H7 (cell line): ENCODE measurements around the gene PDX1. TPM values are rescaled to one million over a fixed set of nuclear protein-coding genes. Genes with fewer than 3 reads are reported as not detected.

Source experiments
- DNase-seq: peaks from one replicate; pipeline ENCODE4 v3.0.0; 2012
- H3K27me3 ChIP-seq: 2 replicates; pipeline ENCODE4 v1.6.0; 2011; ENCODE audit warnings: mild to moderate bottlenecking, low read length; ENCODE audit not compliant: control insufficient read depth, insufficient read depth
- H3K36me3 ChIP-seq: replicated peaks from 2 replicates; pipeline ENCODE4 v1.5.1; 2011; ENCODE audit warnings: low read length; ENCODE audit not compliant: control insufficient read depth, insufficient read depth
- H3K4me3 ChIP-seq: 2 replicates; pipeline ENCODE4 v1.5.1; 2011; ENCODE audit warnings: low read depth, mild to moderate bottlenecking, control low read depth, low read length, moderate library complexity; ENCODE audit not compliant: insufficient read depth
- total RNA-seq: library from RNA; depleted of rRNA; stranded (reverse); fragments of >200 nt; shearing (Covaris generic); gene quantifications from 2 replicates; pipeline ENCODE4 v1.2.3, GENCODE V29; 2014; rRNA removed

Gene PDX1
- total RNA-seq, result not detected in 2 replicates

DNA sequence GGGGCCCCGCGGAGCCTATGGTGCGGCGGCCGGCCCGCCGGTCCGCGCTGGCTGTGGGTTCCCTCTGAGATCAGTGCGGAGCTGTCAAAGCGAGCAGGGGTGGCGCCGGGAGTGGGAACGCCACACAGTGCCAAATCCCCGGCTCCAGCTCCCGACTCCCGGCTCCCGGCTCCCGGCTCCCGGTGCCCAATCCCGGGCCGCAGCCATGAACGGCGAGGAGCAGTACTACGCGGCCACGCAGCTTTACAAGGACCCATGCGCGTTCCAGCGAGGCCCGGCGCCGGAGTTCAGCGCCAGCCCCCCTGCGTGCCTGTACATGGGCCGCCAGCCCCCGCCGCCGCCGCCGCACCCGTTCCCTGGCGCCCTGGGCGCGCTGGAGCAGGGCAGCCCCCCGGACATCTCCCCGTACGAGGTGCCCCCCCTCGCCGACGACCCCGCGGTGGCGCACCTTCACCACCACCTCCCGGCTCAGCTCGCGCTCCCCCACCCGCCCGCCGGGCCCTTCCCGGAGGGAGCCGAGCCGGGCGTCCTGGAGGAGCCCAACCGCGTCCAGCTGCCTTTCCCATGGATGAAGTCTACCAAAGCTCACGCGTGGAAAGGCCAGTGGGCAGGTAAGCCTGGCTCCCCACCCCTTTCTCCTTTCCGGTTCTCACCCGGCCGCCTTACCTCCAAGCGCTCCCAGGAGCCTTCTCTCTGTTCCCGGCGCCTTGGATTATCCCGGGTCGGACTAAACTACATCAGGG lies at the start of gene PDX1:
TSS of gene PDX1 (plus strand) at position 67 of the 743 bp plus-strand sequence. CDS start at position 206, 139 bp downstream.
- Histone ChIP-seq H3K27me3 (peaks cover 99% of the 10 kb centered on the region), H3K36me3 (no peaks in the 10 kb centered on the region), H3K4me3 (no peak within 1 kb of the TSS)
- peak; percentile 53 for DNase-seq

DNA sequence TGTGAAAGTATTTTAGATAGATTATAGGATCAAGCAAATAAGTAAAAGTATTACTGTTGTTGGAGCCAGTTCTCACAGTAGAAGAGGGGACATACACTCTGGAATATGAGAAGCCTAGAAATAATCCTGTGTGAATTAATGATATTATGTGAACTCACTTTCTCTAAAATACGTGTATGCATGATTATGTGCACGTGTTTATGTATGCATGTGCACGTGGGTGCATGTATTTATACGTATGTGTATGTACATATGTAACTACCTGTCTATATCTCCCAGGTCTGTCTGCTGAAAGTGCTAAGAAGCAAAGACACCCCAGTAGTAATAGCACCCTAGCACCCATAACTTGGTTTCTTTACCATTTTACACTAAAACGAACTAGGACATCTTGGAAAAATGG lies 41.5 kb upstream of the PDX1 start:
- no peaks in the 10 kb centered on the region; the same call in 1 of the 2 replicates for H3K27me3 ChIP-seq
- DNase-seq, result no peak
- no peak overlapping the region for H3K4me3 ChIP-seq
- no peaks in the 10 kb centered on the region for H3K36me3 ChIP-seq

DNA sequence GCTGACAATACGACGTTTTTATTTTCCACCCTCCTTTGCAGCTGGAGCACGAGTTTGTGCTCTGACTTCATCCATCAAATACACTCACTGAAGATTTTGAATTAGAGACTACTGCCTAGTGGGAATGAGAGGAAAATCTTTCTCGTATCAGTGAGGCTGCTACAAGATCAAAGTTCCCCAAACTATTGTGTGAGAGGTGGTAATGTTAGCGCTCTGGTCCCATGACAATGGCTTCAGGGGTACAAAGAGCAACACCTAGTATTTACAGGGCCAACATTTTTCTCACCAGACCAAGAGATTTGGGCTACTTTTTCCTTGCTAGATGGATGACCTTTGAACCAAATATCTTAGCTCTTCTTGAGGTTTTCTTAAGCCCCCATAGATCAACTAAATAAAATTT lies 30.3 kb upstream of the PDX1 start:
- DNase-seq, result no peak

DNA sequence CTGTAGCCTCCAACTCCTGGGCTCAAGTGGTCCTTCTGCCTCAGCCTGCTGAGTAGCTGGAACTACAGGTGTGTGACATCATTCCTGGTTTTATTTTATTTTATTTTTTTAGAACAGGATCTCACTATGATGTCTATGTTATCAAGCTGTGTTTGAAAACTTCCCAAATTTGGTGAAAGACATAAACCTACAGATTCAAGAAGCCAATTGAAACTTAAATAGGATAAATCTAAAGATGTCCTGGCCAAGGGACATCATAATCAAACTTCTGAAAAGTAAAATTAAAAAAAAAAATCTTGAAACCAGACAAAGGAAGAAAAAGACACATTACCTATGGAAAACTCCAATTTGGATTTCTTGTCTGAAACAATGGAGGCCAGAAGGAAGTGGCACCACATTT lies 23.1 kb upstream of the PDX1 start:
- no peak for DNase-seq
- no peaks in the 10 kb centered on the region for H3K27me3 ChIP-seq
- no peaks in the 10 kb centered on the region for H3K36me3 ChIP-seq
- H3K4me3 ChIP-seq, result no peak overlapping the region

More for the DNA sequence above, 30.3 kb upstream of the PDX1 start:
- H3K36me3 ChIP-seq, result no peaks in the 10 kb centered on the region
- no peak overlapping the region for H3K4me3 ChIP-seq
- no peaks in the 10 kb centered on the region for H3K27me3 ChIP-seq

DNA sequence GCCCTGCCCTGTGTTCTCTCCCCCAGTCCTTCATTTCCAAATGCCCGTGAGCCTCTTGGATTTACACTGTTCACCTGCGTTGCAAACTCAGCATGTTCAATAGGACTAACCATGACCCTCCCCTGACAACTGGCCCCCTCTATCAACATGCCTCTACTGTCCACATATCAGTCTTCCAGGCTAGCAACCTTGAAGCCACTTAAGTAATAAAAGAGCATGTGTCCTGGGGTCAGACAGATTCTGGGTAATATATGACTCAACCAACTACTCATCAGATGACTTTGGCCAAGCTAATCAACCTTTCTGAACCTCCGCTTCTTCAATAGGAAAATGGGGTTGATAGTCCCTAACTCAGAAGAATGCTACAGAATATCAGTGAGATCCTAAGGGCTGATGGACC lies 15.1 kb upstream of the PDX1 start:
- no peak for DNase-seq
- Histone ChIP-seq H3K27me3 (no peaks in the 10 kb centered on the region; the same call in 1 of the 2 replicates), H3K36me3 (no peaks in the 10 kb centered on the region), H3K4me3 (no peak overlapping the region)

DNA sequence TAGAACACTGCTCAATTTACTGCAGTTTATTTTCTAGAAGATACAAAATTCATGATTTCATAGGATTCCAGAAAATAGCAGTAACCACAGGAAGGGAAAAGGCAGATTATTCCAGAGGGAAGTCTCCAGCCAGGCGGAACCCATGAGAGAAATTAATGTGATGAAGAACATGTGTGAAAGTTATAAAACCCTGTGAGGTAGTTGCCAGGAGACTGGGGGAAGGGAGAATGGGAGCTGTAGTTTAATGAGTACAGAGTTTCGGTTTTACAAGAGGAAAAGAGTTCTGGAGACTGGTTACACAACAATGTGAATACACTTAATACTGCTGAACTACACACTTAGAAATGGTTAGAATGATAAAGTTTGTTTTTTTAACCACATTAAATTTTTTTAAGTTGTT lies 14.2 kb upstream of the PDX1 start:
- peaks cover 1% of the 10 kb centered on the region; the same call in 1 of the 2 replicates for H3K27me3 ChIP-seq
- no peak for DNase-seq
- H3K4me3 ChIP-seq, result no peak overlapping the region
- H3K36me3 ChIP-seq, result no peaks in the 10 kb centered on the region

DNA sequence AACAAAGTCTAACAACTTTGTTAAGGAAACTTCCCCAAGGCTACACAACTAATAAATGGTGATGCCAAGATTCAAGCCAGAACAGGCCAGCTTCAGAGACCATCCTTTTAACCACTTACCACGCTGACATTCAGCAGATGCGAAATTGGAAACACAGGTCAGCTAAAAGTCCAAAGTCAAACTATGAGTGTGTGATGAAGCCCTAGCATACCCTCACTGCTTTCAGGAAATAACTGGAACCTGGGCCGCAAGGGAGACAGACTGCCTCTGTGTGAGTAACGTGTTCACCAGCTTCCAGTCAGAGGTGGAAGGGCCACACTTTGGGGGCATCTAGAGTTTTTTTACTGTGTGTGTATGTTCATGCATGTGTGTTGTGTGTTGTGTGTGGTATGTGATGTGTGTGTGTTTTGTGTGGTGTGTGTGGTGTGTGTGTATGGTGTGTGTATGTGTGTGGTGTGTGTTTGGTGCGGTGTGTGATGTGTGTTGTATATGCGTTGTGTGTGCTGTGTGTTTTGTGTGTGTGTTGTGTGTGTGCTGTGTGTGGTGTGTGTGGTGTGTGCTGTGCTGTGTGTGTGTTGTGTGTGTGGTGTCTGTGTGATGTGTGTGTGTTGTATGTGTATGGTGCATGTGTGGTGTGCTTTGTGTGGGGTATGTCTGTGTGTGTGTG lies 12.5 kb upstream of the PDX1 start:
- H3K27me3 ChIP-seq, result peaks cover 1% of the 10 kb centered on the region; the same call in 1 of the 2 replicates
- H3K4me3 ChIP-seq, result no peak overlapping the region
- H3K36me3 ChIP-seq, result no peaks in the 10 kb centered on the region
- DNase-seq, result no peak

DNA sequence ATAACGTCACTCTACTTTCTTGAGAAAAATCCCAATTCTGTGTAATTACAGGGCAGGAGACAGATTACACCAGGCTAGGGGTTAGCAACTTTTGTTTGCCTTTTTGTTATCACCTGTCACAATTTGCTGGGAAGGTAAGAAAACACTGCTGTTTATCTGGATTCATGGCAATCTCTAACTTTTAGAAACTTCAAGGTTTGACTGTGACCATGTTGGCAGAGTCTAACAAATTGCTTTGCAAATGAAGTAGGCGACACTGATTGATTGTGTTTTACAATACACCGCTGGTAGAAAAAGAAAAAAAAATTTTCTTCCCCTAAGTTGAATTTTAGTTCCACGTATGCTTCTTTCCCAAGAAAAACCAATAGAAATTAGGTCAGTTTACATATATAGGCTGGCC lies 10.4 kb upstream of the PDX1 start:
- H3K4me3 ChIP-seq, result no peak overlapping the region
- peaks cover 11% of the 10 kb centered on the region for H3K27me3 ChIP-seq
- H3K36me3 ChIP-seq, result no peaks in the 10 kb centered on the region
- no peak for DNase-seq

DNA sequence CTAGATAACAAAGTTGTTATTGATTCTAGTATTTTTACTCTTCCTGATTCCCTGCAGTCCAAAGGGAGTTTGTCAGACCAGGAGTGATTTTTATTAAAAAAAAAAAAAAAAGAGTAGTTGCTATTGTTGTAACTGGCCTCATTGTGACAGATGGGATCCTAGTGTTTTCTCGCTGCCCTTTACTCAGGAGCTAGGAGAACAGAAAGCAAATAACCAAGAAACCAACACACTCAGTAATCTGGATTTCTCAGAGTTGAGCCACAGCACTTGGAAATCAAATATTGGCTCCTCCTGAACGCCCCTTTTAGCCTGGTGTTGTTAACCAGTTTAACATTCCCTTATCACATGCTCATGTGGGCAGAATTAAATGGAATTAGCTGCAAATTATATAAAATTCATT lies 8.3 kb upstream of the PDX1 start:
- no peaks in the 10 kb centered on the region for H3K36me3 ChIP-seq
- no peak for DNase-seq
- H3K27me3 ChIP-seq, result peaks cover 29% of the 10 kb centered on the region
- no peak overlapping the region for H3K4me3 ChIP-seq

DNA sequence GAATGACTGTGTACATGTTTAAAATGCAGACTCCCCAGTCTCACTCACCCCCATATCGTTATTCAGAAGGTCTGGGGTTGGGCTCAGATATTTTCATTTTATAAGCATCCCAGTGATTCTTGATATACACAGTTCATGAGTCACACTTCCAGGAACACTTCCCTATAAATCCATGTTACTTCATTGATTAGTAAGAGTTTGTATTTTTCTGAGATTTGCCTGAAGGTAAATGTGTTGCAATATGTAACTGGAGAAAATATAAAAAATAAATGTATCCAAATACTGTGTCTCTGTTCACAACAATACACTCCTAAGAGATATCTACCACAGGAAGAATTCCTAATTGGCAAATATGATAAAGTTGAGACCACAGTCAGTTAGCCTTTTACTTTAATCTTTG lies 6.6 kb upstream of the PDX1 start:
- H3K27me3 ChIP-seq, result peaks cover 45% of the 10 kb centered on the region
- H3K36me3 ChIP-seq, result no peaks in the 10 kb centered on the region
- H3K4me3 ChIP-seq, result no peak overlapping the region
- DNase-seq, result no peak

DNA sequence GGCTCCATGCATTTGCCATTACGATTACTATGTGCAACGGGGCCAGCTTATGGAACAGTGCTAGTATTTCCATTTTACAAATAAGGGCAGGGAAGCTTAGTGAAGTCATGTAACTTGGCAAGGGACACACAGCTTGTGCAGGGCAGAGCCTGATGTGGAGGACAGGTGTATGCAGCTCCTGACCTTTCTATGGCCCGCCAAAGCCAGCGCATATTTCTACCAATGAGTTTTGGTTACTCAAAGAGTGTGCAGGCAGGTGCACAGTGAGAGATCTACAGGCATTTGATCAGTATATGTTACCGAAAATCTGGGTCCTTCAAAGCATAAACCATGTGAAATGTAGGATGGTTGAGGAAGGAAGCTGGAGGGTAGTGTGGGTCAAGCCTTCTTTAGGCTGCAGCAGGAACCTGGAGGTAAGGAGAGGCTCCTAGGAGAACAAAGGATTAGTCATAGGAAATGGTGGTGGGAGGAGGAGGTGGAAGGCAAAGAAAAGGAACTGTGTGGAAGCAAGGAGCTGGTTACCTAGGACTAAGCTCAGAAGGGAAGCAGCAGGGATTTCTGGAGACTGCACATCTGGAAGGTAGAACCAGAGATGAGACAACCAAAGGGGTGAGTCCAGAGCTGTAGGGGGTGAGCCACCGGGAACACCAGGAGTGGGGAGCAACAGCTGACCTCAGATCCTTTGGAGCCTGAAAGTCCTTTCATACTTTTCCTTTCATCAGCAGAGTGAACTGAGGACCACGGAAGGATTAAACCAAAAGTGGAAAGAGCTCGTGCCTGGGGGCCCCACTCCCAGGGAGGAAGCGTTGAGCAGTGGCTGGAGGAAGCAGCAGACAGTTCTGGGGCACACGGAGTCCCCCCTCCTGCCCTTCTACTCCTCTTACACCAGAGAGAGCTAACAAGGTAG lies 4.2 kb upstream of the PDX1 start:
- Histone ChIP-seq H3K36me3 (no peaks in the 10 kb centered on the region), H3K27me3 (peaks cover 68% of the 10 kb centered on the region), H3K4me3 (no peak overlapping the region)
- DNase-seq, result peak; percentile 30

DNA sequence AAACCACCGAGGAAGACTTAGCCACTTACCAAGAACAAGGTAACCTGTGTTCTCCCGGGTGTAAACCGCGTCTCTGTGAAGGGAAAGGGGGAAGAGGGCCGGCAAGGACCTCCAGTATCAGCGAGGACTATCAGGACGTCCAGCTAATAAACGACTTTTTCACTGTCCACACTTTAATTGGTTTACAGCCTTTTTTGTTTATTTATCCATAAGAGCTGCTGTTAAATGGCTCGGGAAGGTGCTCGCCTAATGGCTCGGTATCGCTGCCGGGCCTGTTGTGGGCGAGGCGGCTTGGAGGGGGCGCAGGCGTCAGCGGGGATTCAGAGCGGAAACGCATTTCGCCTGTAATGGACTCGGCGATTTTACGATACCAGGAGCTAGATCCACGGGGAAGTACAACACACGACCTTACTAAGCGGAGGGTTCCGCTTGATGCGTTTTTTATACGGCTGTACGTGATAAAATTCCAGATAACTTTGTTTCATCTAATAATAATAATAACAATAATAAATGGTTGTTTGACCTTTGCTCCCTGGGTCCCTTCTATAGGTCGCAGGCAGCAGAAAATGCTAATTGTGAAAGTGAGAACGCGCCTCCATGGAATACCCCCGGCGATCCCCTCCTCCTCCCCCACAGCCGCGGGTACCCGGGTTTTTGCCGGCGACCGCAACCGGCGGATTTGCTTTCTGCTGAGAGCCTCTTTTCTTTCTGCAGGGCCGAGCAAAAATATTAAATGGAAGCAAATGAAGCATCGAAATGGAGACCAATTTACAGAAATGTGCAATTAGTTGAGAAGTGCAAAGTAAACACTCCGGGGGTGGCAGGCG lies 2.5 kb upstream of the PDX1 start:
- DNase-seq, result peak; percentile 67
- Histone ChIP-seq H3K27me3 (peaks cover 85% of the 10 kb centered on the region), H3K36me3 (no peaks in the 10 kb centered on the region), H3K4me3 (no peak overlapping the region)

DNA sequence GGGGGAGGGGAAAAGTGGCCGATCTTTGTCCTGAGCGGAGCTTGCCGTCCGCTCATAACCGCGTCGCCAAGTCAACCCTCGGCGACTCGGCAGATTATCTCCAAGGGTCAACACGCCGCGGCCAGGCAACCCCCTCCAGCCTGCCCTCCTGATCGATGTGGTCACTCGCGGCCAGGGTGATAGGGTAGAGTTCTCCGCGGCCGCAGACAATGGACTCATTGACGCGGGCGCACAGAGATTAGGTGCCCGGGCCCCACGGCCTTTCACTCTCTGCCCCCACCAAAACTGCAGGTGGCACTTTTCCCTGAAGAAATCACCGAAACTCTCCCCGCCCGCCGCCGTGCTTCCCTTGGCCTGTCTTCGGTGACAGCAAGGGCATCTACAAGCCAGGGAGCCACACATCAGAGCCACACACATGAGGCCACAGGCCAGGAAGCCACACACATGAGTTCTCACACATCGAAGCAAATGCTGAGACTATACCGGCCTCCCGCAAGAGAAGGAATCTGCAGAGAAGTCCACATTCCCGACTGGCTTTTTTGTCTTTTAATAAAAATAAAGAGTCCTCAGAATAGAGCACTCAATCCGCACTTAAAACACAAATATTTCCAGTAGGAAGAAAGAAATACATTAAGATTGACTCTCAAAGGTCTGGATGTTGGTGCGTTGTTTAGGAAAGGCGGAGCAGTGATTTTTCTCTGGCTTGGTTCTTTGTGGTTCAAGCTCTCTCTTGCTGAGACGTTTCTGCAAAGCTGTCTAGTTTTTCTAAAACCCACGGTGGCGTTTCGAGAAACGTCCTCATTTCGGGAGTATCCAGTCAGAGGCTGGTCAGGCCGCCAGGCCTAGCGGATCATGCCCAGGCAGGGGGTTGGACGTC lies 1.5 kb upstream of the PDX1 start:
- Histone ChIP-seq H3K36me3 (no peaks in the 10 kb centered on the region), H3K4me3 (no peak overlapping the region), H3K27me3 (peaks cover 94% of the 10 kb centered on the region)
- peak; percentile 54 for DNase-seq
